ENCODE results near the gene SDK1.

DNA sequence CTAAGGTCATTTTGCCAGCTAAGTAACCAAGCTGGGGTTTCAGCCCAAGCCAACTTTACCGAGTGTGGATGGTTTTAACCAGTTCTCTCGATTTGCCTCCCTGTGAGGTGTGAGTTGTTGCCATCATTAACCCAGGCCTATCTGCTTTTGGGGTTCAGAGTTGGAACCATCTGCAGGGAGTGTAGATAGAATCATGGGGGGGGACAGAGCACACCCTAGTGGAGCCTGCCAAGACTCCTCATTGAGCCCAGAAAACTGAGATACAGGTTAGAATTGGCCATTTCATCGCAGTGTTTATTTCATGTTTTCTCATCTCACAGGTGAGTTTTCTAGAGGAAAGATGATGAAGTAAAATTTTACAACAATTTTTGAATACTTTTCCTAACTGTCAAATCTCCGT lies 133.6 kb downstream of the SDK1 start:
- TF ChIP-seq, protein P1, sequence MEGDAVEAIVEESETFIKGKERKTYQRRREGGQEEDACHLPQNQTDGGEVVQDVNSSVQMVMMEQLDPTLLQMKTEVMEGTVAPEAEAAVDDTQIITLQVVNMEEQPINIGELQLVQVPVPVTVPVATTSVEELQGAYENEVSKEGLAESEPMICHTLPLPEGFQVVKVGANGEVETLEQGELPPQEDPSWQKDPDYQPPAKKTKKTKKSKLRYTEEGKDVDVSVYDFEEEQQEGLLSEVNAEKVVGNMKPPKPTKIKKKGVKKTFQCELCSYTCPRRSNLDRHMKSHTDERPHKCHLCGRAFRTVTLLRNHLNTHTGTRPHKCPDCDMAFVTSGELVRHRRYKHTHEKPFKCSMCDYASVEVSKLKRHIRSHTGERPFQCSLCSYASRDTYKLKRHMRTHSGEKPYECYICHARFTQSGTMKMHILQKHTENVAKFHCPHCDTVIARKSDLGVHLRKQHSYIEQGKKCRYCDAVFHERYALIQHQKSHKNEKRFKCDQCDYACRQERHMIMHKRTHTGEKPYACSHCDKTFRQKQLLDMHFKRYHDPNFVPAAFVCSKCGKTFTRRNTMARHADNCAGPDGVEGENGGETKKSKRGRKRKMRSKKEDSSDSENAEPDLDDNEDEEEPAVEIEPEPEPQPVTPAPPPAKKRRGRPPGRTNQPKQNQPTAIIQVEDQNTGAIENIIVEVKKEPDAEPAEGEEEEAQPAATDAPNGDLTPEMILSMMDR (IDR thresholded peaks at IDR 0.05; ENCODE audit: low read depth, low read length, poor library complexity, severe bottlenecking): no peak
- TF ChIP-seq EZH2phosphoT487 (IDR thresholded peaks at IDR 0.05; ENCODE audit: borderline replicate concordance, low read length): no peak

Measured in DOHH2 (cell line).